Neural progenitor cell (in vitro differentiated cells): ENCODE data around the gene SLC17A1.

ENCODE experiments used
- CTCF ChIP-seq: fragments of 200-600 bp; sonication (generic); IDR thresholded peaks from 2 replicates; pipeline ENCODE4 v1.5.1; 2017; ENCODE audit warnings: antibody characterized with exemption, mild to moderate bottlenecking
- EZH2 ChIP-seq: fragments of 200-600 bp; sonication (generic); IDR thresholded peaks from 2 replicates; pipeline ENCODE4 v1.6.1; 2017; ENCODE audit warnings: antibody characterized with exemption, mild to moderate bottlenecking, moderate library complexity
- EZH2phosphoT487 ChIP-seq: fragments of 200-600 bp; sonication (generic); IDR thresholded peaks from 2 replicates; pipeline ENCODE4 v1.6.1; 2017; ENCODE audit warnings: antibody characterized with exemption

DNA sequence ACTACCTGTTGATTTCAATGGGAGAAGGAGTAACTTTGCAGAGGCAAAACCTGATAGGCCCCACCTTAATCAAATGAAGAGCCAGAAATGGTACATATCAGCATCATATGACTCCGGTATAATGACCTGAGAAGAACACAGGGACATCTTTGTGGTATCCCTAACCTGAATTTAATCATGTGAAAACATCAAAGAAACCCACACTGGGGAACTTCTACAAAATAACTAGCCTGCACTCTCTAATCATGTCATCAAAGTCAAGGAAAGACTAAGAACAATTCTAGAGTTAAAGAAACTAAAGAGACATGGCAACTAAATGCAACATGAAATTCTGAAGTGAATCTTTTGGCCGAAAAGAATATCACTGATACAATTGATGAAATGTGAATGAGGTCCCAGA lies 42.4 kb downstream of the SLC17A1 start:
- TF ChIP-seq CTCF (no peak), EZH2phosphoT487 (no peak), EZH2 (no peak)
